HG02870 (cell line): ENCODE data around the gene CRADD.

ENCODE experiments used
- ATAC-seq: cut with Tn5 transposase; IDR thresholded peaks from one replicate; pipeline ENCODE4 v1.9.1; 2021; ENCODE audit warnings: mild to moderate bottlenecking, moderate library complexity; ENCODE audit not compliant: unreplicated experiment

Gene CRADD

DNA sequence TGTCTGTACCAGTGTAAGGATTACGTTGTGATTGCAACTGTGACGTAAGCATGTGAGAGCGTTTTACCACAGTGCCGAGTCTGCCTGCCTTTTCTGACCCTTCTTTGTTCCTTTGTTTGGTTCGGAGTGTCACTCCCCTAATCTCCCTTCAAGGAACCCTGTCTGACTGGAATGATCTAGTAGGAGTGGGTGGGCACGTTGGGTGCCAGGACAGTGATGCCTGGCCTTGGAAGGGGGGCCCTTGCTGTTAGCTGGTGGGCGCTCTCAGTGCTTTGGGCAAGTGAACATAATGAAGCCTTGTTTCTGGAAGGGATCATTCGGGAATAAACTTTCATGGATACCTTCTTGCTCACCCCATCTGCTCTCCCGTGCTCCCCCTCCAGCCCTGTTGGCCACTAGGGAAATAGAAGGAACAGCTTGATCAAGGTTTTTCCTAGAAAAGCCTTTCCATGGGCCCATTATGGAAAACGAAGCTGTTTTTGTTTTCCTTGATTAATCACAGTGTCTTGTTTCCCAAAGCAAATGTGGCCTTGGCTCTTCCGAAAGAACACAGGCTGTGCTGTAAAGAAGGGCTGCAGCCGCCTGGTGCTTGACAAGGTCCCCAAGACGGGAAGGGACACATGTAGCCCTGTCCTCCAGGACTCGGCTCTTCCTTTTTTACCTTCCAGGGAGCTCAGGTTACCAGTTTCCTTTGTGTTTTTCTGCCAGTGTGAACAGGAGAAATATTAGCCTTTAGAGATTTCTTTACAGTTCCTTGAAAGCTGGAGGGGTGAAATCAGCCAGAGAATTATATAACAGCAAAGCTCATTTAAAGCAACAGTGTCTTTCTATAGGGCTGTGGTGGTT is 215.5 kb downstream of the CRADD start:
- ATAC-seq = no peak

DNA sequence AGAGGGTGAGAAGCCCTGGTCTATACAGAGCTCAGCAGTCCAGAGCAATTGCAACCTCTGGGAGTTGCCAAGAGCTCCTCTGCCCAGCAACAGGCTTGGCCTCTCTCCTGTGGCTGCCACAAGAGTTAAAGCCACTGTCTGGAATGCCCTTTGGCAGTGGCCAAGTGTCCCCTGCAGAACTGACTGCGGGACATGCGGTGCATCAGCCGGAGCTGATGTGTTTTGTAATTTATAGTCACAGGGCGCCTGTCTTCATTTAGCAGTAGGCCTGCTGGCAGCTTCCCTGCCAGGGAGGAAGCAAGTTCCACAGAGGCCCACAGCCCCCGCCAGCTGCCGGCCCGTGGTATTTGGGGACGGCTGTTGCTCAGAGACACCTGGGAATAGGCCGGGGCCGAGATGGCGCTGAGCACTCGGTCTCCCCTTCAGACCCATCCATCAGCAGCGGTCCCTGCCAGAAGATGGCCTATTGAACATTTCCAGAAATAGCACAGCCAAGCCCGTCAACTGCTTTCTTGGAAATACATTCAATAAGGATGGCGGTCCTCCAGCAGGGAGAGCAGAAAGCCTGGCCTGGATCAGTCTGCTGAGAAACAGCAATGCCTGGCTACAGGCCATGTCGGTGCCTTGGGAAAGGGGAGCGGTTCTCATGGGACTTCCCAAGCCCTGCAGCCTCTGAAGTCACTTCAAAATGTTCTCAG is 217.4 kb downstream of the CRADD start:
- ATAC-seq = no peak

DNA sequence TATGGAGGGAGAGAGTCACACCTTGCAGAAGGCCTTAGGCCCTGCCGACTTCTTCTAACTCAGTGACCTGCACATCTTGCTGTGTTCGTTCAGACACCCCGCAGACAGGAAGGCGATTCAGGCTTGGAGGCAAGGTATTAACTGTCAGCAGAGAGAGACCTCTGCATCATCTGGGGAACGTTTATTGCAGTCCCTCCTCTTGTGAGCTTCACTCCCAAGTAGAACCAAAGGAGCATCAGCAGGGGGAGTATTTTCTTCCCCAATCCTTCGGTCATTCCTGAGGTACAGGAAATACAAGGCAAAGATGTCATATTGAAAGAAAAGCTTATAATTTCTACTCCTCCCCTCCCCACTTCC is 217.9 kb downstream of the CRADD start:
- ATAC-seq = no peak

DNA sequence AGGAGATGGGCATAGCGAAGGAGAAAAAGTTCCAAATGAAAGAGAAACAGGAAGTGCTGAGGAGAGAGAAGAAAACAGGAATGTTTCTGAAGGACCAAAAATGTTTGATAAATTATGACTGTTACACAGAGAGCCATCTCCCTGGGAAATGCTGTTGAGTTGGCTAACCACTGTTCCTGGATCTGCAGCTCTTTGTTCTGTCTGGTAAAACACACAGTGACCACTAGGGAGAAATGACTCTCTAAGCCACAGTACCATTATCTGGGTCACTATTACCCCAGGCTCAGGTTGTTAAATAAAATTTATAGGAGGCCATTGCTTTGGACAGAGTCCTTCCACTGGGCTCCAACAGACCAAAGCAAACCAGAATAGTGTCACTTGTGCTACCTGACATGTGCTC is 219.3 kb downstream of the CRADD start:
- ATAC-seq = no peak

DNA sequence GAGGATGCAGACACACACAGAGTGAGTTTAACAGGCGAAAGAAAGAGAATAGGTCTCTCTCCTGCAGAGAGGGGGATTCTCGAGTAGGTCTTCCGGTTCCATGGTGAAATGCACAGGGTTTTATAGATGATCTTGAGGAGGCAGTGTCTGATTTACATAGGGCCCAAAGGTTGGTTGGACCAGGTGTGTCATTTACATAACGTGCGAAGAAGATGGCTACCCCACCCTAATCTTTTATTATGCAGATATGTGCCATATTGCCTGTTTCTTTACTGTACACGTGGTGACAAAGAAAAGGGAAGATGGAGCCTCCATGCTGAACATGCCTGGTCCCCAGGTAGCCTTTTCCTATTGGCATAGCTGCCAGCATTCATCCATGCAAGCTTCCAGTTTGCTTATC is 219.8 kb downstream of the CRADD start:
- no peak for ATAC-seq

DNA sequence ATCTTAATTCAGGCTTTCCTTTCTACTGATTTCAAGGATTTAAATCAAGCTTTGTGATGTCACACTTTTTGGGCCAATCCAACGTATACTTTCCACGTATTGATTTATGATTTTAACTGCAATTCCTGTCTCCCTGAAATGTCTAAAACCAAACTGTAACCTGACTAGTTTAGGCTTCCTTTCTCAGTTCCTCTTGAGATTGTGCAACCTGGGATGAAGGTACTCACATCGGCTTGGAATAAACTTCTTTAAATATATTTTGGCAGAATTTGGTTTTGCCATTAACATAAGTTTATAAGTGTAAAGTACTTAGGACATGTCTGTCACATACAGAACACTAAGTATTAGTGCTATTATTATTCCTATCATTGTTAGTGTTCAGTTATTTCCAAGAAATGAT is 224.6 kb downstream of the CRADD start:
- no peak for ATAC-seq

DNA sequence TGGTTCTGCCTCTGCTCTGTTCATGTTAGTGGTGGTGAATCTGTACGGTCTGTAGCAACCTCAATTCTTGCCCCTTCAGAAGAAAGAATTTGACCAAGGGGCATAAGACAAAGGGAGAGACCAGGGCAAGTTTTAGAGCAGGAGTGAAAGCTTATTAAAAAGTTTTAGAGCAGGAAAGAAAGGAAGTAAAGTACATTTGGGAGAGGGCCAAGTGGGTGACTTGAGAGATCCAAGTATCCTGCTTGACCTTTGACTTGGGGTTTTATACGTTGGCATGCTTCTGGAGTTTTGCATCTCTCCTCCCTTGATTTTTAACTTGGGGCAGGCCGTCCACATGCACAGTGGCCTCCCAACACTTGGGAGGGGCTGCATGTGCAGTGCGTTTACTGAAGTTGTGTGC is 225.0 kb downstream of the CRADD start:
- no peak for ATAC-seq

DNA sequence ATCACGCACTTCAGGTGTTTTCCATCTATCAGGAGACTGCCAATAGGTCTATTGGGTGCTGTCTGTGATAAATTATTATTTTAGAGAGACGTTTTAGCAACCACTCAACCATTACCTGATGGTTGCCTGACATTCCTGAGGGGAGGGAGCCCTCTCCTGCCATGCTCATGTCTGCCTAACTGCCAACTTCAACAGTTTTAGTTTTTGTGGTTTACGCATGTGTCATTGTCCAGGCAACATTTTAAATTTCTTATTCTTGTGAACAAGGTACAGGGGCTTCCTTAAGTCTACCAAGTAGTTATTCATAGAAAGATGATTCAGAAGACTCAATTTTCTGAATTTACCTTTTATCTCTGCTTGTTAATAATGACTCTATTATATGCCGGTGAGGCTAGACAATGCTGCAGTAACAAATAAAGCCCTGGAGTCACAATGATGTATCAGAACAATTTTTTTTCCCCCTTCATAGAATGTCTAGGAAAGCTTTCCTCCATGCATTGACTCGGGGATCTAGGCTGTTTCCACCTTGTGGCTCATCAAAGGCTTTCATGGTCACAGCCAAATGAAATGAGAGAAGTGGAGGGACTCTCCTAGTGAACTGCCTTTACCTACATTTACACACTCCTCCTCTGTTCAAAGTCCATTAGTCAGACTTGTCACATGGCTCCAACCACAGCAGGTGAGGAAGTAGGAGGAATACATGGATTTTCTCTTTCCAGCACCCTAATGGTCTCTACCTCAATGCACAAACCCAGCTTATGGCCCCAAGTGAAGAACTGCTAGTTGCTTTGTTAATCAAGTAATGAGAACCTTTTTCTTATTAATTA is 225.8 kb downstream of the CRADD start:
- no peak for ATAC-seq

DNA sequence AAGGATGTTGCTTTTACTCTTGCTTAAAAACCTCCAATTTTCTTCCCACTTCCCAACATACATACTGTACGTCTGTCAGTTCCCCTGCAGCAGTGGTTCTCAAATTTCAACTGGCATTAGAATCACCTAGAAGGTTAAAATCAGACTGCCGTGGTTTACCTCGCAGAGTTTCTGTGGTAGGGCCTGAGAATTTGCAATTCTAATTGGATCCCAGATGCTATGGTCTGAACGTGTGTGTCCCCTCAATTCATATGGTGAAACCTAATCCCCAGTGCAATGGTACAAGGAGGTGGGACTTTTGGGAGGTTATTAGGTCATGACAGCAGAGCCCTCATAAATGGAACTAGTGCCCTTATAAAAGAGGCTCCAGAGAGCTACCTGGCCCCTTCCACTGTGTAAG is 226.9 kb downstream of the CRADD start:
- no peak for ATAC-seq

DNA sequence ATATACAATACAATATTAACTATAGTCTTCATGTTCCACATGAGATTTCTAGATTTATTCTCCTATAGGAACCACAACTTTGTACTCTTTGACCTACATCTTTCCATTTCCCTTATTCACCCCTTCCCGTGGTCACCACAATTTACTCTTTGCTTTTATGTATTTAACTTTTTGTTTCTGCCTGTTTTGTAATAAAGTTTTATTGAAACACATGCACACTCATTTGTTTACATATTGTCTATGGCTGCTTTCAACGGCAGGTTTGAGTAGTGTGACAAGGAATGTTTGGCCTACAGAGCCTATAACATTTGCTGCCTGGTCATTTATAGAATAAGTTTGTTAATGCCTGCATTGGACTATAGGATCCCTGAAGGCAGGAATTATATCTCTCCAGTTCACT is 231.1 kb downstream of the CRADD start:
- no peak for ATAC-seq

DNA sequence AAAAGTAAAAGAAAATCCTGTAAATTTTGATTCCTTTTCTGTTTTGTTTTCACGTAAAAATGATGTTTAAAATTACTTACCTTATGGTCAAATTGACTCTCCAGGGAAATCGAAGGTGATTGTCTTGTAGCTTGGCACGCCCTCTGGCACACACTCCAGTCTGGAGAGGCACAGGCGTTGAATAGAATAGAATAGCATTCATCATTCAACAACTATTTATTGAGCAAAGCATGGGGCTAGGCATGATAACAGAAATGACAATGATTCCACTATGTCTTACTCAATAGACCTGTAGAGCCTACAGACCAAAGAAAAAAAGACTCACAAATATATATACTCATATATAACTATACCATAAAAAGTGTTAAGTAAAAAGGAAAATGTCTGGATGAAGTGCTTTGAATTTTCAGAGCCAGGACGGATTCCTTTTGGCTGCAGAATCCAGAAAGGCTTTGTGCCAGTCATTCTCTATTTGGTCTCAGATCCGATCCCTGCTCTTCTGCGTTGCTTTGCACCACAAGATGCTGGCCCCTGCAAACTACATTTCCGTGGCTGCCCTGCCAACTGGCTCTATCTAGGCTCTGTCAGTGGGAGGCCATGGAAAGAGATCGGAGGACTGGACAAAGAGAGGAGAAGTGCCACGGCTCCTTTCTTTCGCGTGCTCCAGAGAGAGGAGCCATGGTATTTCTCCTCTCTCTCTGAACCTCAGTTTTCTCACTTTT is 231.8 kb downstream of the CRADD start:
- ATAC-seq = no peak

DNA sequence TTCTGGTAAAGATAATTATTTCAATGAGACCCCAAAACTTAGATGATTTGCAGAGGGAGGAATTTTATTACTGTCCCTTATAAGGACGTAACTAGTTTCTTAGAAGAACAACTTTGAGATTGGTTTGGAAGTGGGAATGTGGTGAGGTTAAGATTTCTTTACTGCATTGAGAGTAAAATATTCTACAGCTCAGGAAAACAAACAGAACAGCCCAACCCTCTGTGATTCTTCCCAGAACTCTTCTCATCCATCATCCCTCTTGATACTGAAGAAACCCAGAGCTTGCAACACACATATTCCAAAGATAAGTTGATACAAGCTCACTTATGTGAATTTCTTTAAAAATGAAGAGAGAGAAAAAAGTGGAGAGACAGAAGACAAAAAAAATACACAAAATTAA is 234.2 kb downstream of the CRADD start:
- ATAC-seq = no peak

DNA sequence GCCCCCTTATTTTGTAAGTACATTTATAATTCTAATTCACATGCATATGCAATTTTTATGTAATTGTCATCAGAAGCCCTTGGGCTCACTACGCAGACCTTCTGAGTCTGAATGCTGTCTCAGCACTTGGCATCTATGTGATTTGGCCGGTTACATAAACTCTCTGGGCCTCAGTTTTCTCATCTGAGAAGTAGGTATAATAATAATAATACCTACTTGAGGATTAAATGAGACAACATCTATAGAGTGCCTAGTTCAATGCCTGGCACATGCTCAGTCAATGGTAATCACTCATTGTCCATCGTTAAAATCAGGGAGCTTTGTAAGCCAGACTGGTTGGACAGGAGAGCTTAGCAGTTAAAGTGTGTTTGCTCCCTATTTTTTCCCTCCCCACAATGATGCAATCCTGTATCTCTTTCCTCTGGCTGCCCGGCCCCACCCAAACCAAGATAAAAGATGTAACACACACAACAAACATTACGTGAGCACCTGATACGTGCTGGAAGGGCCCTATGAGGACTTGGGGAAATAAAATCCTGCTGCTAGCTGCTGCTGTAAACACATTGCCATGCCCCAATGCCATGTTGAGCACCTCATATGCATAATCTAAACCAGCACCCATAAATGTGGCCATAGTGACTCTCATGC is 235.0 kb downstream of the CRADD start:
- no peak for ATAC-seq

DNA sequence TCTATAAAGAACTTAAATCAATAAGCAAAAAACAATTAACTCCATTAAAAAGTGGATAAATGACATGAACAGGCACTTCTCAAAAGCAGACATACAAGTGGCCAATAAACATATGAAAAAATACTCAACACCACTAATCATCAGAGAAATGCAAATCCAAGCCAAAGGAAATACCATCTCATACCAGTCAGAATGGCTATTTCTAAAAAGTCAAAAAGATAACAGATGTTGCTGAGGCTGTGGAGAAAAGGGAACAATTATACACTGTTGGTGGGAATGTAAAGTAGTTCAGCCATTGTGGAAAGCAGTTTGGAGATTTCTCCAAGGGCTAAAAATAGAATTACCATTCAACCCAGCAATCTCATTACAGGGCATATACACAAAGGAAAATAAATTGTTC is 236.7 kb downstream of the CRADD start:
- no peak for ATAC-seq

DNA sequence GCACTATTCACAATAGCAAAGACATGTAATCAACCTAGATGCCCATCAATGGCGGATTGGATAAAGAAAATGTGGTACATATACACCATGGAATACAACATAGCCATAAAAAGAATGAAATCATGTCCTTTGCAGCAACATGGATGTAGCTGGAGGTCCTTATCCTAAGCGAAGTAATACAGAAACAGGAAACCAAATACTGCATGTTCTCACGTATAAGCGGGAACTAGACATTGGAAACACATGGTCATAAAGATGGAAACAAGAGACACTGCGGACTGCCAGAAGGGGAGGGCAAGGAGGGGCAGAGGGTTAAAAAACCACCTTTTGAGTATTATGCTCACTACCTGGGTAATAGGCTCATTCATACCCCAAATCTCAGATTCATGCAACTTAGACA is 237.1 kb downstream of the CRADD start:
- no peak for ATAC-seq

DNA sequence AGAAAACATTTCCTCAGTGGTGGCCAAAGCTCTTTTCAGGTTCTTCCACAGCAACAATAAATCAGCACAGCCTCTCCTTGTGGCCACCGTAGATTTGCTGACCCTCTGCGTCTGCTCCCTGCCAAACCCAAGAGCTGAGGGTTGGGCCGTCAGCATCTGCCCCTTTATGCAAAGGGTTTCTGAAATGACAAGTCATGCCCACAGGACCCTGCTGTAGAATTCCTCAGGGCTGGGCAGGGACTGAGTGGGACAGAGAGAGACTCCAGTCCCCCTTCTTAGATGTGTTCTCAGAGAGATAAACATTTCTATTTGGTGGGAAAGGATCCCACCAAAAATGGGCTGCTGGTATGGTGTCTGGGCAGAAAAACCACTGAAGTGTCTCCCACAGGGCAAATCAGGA is 238.2 kb downstream of the CRADD start:
- no peak for ATAC-seq

DNA sequence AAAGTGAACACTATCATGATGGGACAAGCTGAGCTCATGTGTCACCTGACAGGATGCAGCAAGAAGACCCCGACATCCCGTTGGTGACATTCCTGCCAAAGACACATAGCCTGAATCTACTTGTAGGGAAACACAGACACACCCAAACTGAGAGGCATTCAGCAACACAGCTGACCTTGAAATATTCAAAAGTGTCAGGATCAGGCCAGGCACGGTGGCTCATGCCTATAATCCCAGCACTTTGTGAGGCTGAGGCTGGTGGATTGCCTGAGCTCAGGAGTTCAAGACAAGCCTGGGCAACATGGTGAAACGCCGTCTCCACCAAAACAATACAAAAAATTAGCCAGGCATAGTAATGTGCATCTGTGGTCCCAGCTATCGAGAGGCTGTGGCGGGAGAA is 239.2 kb downstream of the CRADD start:
- no peak for ATAC-seq

DNA sequence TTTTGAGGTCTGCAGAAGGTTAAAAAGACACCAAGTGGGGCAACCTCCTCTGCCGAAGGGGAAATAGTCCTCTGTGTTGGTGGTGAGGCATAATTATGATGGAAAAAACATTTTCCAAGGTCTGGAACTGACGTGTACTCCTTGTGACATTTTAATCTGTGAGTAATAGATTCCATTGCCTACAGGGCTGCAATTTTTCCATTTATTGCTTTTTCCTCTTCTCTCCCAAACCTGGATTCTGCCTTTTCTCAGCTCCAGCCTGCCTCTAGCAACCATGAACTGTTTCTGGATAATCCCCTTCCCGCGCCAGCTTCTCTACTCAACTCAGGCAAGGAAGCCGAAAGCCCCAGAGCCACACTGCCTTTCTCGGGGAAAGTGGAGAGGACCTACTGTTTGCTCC is 241.1 kb downstream of the CRADD start:
- ATAC-seq = no peak

DNA sequence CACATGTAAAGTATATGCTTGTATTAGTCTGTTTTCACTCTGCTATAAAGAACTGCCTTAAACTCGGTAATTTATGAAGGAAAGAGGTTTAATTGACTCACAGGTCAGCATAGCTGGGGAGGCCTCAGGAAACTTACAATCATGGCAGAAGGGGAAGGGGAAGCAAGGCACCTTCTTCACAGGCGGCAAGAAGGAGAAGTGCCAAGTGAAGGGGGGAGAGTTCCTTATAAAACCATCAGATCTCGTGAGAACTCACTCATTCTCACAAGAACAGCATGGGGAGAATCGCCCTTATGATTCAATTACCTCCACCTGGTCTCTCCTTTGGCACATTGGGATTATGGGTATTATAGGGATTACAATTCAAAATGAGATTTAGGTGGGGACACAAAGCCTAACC is 241.7 kb downstream of the CRADD start:
- no peak for ATAC-seq

DNA sequence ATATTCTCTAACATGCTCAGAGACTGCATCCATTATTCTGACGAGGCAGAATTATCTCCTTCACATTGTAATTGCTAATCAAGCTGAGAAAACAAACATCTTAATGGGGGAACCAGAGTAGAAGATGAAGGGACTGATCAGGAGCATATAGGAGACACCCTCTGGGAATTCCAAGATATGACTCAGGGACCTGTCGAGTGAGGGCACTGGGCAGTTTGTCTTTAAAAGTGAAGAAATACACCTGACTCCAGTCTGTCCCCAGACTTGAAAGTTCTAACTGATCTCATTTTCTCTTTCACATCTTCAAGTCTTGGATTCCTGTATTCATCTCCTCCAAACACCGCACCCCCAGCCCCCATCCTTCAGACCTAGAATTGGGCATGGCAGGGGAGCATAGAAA is 244.3 kb downstream of the CRADD start:
- ATAC-seq = no peak

DNA sequence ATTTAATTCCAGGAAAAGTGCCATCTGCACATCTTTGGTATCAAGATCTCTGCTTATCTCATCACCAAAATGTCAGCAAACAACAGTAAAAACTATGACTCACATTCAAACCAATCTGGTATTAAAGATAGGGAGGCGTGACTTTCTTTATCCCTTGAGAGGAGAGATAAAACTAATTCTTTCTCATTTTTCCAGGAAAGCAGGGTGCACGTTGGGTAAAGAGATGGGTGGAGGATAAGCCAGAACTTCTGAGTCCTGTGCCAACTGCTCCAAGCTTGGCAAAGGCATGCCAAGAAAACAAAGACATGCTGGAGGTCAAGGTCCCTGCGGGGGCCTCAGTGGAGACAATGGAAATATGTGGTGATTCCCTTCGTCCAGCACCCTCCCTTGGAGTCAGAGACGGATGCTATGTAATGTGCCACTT is 245.4 kb downstream of the CRADD start:
- ATAC-seq = no peak
